ENCODE data around the gene PRKCA.

DNA sequence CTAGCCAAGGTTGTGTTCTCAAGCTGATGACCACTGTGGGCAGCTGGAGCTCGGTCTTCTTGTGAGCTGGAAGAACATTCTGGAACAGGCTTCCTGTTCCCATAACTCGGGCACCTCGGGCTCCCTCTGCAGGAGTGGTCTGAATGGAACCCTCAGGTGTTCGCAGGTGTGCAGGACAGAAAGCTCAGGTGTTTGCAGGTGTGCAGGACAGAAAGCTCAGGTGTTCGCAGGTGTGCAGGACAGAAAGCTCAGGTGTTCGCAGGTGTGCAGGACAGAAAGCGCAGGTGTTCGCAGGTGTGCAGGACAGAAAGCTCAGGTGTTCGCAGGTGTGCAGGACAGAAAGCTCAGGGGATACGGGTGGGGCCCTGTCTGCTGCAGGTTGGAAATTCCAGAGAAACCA, 423.5 kb downstream of the PRKCA start:
- TF ChIP-seq, protein P1, sequence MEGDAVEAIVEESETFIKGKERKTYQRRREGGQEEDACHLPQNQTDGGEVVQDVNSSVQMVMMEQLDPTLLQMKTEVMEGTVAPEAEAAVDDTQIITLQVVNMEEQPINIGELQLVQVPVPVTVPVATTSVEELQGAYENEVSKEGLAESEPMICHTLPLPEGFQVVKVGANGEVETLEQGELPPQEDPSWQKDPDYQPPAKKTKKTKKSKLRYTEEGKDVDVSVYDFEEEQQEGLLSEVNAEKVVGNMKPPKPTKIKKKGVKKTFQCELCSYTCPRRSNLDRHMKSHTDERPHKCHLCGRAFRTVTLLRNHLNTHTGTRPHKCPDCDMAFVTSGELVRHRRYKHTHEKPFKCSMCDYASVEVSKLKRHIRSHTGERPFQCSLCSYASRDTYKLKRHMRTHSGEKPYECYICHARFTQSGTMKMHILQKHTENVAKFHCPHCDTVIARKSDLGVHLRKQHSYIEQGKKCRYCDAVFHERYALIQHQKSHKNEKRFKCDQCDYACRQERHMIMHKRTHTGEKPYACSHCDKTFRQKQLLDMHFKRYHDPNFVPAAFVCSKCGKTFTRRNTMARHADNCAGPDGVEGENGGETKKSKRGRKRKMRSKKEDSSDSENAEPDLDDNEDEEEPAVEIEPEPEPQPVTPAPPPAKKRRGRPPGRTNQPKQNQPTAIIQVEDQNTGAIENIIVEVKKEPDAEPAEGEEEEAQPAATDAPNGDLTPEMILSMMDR (IDR thresholded peaks at IDR 0.05), result no peak
- TF ChIP-seq RFX5 (IDR thresholded peaks at IDR 0.05), result no peak
